Parathyroid adenoma (tissue), 2 donors: Measurements from ENCODE around the gene LRP1-AS.

Source experiments
- H2AFZ ChIP-seq: fragments of 300-600 bp; sonication (generic); one replicate; pipeline ENCODE4 v1.7.0; 2017; ENCODE audit warnings: antibody characterized with exemption, mild to moderate bottlenecking
- H3K27ac ChIP-seq: fragments of 300-600 bp; sonication (generic); one replicate; pipeline ENCODE4 v1.7.0; 2017
- H3K27me3 ChIP-seq: fragments of 300-600 bp; sonication (generic); one replicate; pipeline ENCODE4 v1.7.0; 2017; ENCODE audit warnings: low read length; ENCODE audit not compliant: control insufficient read depth, insufficient read depth
- H3K36me3 ChIP-seq: fragments of 300-600 bp; sonication (generic); one replicate; pipeline ENCODE4 v1.7.0; 2017; ENCODE audit warnings: low read length; ENCODE audit not compliant: control insufficient read depth, insufficient read depth
- H3K4me1 ChIP-seq: fragments of 300-600 bp; sonication (generic); one replicate; pipeline ENCODE4 v1.7.0; 2017; ENCODE audit warnings: control low read depth
- H3K4me2 ChIP-seq: fragments of 300-600 bp; sonication (generic); one replicate; pipeline ENCODE4 v1.7.0; 2017; ENCODE audit warnings: low read length
- H3K4me3 ChIP-seq: fragments of 300-600 bp; sonication (generic); one replicate; pipeline ENCODE4 v1.7.0; 2017; ENCODE audit warnings: low read depth, low read length
- H3K79me2 ChIP-seq: fragments of 300-600 bp; sonication (generic); one replicate; pipeline ENCODE4 v1.7.0; 2017; ENCODE audit warnings: control low read depth
- H3K9ac ChIP-seq: fragments of 300-600 bp; sonication (generic); one replicate; pipeline ENCODE4 v1.7.0; 2017; ENCODE audit warnings: mild to moderate bottlenecking
- H3K9me3 ChIP-seq: fragments of 300-600 bp; sonication (generic); one replicate; pipeline ENCODE4 v1.7.0; 2017; ENCODE audit warnings: low read length; ENCODE audit not compliant: control insufficient read depth
- CTCF ChIP-seq: fragments of 300-600 bp; sonication (generic); IDR thresholded peaks from one replicate; pipeline ENCODE4 v1.7.0; 2017; ENCODE audit warnings: antibody characterized with exemption, mild to moderate bottlenecking
- donor health status: primary hyperparathyroidism.

LRP1-AS gene

GRCh38 chr12:57169969-57170368 lies 22.6 kb upstream of the LRP1-AS start:
- Histone ChIP-seq H3K9me3 (no peaks in the 10 kb centered on the region), H3K36me3 (no peaks in the 10 kb centered on the region), H3K27me3 (no peaks in the 10 kb centered on the region), H3K27ac (no peak overlapping the region), H3K4me3 (no peak overlapping the region), H3K4me2 (no peak overlapping the region), H3K9ac (no peak overlapping the region), H3K4me1 (no peaks in the 10 kb centered on the region), H2AFZ (no peak overlapping the region), H3K79me2 (no peaks in the 10 kb centered on the region)
- TF ChIP-seq CTCF, result no peak

GRCh38 chr12:57169046-57169795 lies 21.8 kb upstream of the LRP1-AS start:
- Histone ChIP-seq H3K4me1 (no peaks in the 10 kb centered on the region), H3K9me3 (no peaks in the 10 kb centered on the region), H3K27me3 (no peaks in the 10 kb centered on the region), H3K4me2 (no peak overlapping the region), H3K4me3 (no peak overlapping the region), H3K36me3 (no peaks in the 10 kb centered on the region), H3K9ac (no peak overlapping the region), H3K79me2 (no peaks in the 10 kb centered on the region), H3K27ac (no peak overlapping the region), H2AFZ (no peak overlapping the region)
- TF ChIP-seq CTCF, result no peak

GRCh38 chr12:57168058-57168457 lies 20.6 kb upstream of the LRP1-AS start:
- no peak for TF ChIP-seq CTCF

GRCh38 chr12:57166971-57167371 lies 19.6 kb upstream of the LRP1-AS start:
- no peaks in the 10 kb centered on the region for H3K4me1 ChIP-seq
- H3K4me2 ChIP-seq, result no peak overlapping the region
- no peak overlapping the region for H3K27ac ChIP-seq
- no peak for TF ChIP-seq CTCF
- H3K36me3 ChIP-seq, result no peaks in the 10 kb centered on the region
- H3K79me2 ChIP-seq, result no peaks in the 10 kb centered on the region
- no peaks in the 10 kb centered on the region for H3K9me3 ChIP-seq
- no peak overlapping the region for H3K4me3 ChIP-seq
- H3K27me3 ChIP-seq, result no peaks in the 10 kb centered on the region
- no peak overlapping the region for H3K9ac ChIP-seq
- H2AFZ ChIP-seq, result no peak overlapping the region

More at GRCh38 chr12:57168058-57168457, 20.6 kb upstream of the LRP1-AS start:
- no peak overlapping the region for H3K4me2 ChIP-seq
- no peaks in the 10 kb centered on the region for H3K27me3 ChIP-seq
- no peaks in the 10 kb centered on the region for H3K36me3 ChIP-seq
- H3K4me1 ChIP-seq, result no peaks in the 10 kb centered on the region
- no peak overlapping the region for H3K9ac ChIP-seq
- no peaks in the 10 kb centered on the region for H3K9me3 ChIP-seq
- no peak overlapping the region for H3K4me3 ChIP-seq
- H3K27ac ChIP-seq, result no peak overlapping the region
- no peaks in the 10 kb centered on the region for H3K79me2 ChIP-seq
- H2AFZ ChIP-seq, result no peak overlapping the region

- no peak overlapping the region for H3K27ac ChIP-seq
- TF ChIP-seq CTCF, result no peak
Measured at GRCh38 chr12:57165741-57166140, 18.3 kb upstream of the LRP1-AS start.

More at GRCh38 chr12:57165741-57166140, 18.3 kb upstream of the LRP1-AS start:
- Histone ChIP-seq H3K79me2 (no peaks in the 10 kb centered on the region), H3K27me3 (no peaks in the 10 kb centered on the region), H3K4me3 (no peak overlapping the region), H2AFZ (no peak overlapping the region), H3K4me2 (no peak overlapping the region), H3K36me3 (no peaks in the 10 kb centered on the region), H3K4me1 (no peaks in the 10 kb centered on the region), H3K9me3 (no peaks in the 10 kb centered on the region), H3K9ac (no peak overlapping the region)
